NCI-H2196 (cell line): ENCODE results near the gene UBASH3B.
"Not testable (repeated sequence)": the region's sequence is repeated elsewhere in the genome, so short reads cannot be mapped to it uniquely, and the experiment has no call there.

Source experiments
- DNase-seq: peaks from one replicate; lab custom pipeline; 2025; ENCODE audit not compliant: unreplicated experiment; lab: John Stamatoyannopoulos, UW

The UBASH3B gene

GRCh38 chr11:122655527-122656072 is at the start of gene UBASH3B:
UBASH3B (plus strand) TSS chr11:122655722; CDS start chr11:122656050, 328 bp downstream.
- DNase-seq, result peak; percentile 71

GRCh38 chr11:122607162-122607561 is 48.4 kb upstream of the UBASH3B start:
- not testable (repeated sequence) for DNase-seq

GRCh38 chr11:122612123-122612824 is 43.2 kb upstream of the UBASH3B start:
- DNase-seq, result no peak

GRCh38 chr11:122616718-122617117 is 38.8 kb upstream of the UBASH3B start:
- DNase-seq, result no peak

- no peak for DNase-seq
Observed at GRCh38 chr11:122617297-122617696, 38.2 kb upstream of the UBASH3B start.

- DNase-seq, result no peak
Observed at GRCh38 chr11:122617926-122618325, 37.6 kb upstream of the UBASH3B start.

GRCh38 chr11:122618927-122619326 is 36.6 kb upstream of the UBASH3B start:
- DNase-seq, result no peak

- no peak for DNase-seq
Observed at GRCh38 chr11:122619757-122620156, 35.8 kb upstream of the UBASH3B start.

- not testable (repeated sequence) for DNase-seq
Observed at GRCh38 chr11:122625501-122625900, 30.0 kb upstream of the UBASH3B start.

GRCh38 chr11:122625976-122626665 is 29.4 kb upstream of the UBASH3B start:
- DNase-seq, result no peak

GRCh38 chr11:122627745-122628144 is 27.8 kb upstream of the UBASH3B start:
- no peak for DNase-seq

GRCh38 chr11:122628810-122629555 is 26.5 kb upstream of the UBASH3B start:
- peak; percentile 63 for DNase-seq

GRCh38 chr11:122632181-122632824 is 23.2 kb upstream of the UBASH3B start:
- DNase-seq, result no peak

- peak; percentile 30 for DNase-seq
Observed at GRCh38 chr11:122633219-122633829, 22.2 kb upstream of the UBASH3B start.

- DNase-seq, result peak; percentile 17
Observed at GRCh38 chr11:122634501-122634900, 21.0 kb upstream of the UBASH3B start.

GRCh38 chr11:122637541-122637940 is 18.0 kb upstream of the UBASH3B start:
- DNase-seq, result no peak

GRCh38 chr11:122642472-122642922 is 13.0 kb upstream of the UBASH3B start:
- no peak for DNase-seq

GRCh38 chr11:122642971-122643370 is 12.6 kb upstream of the UBASH3B start:
- no peak for DNase-seq

- no peak for DNase-seq
Observed at GRCh38 chr11:122645847-122646246, 9.7 kb upstream of the UBASH3B start.

GRCh38 chr11:122646549-122647340 is 8.8 kb upstream of the UBASH3B start:
- no peak for DNase-seq
